HG02840 (cell line): Measurements from ENCODE around the gene CISH.

Experiments
- ATAC-seq: cut with Tn5 transposase; IDR thresholded peaks from one replicate; pipeline ENCODE4 v1.9.1; 2021; ENCODE audit warnings: mild to moderate bottlenecking, moderate library complexity, moderate number of reproducible peaks; ENCODE audit not compliant: unreplicated experiment, low FRiP score

The CISH gene, protein sequence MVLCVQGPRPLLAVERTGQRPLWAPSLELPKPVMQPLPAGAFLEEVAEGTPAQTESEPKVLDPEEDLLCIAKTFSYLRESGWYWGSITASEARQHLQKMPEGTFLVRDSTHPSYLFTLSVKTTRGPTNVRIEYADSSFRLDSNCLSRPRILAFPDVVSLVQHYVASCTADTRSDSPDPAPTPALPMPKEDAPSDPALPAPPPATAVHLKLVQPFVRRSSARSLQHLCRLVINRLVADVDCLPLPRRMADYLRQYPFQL

DNA sequence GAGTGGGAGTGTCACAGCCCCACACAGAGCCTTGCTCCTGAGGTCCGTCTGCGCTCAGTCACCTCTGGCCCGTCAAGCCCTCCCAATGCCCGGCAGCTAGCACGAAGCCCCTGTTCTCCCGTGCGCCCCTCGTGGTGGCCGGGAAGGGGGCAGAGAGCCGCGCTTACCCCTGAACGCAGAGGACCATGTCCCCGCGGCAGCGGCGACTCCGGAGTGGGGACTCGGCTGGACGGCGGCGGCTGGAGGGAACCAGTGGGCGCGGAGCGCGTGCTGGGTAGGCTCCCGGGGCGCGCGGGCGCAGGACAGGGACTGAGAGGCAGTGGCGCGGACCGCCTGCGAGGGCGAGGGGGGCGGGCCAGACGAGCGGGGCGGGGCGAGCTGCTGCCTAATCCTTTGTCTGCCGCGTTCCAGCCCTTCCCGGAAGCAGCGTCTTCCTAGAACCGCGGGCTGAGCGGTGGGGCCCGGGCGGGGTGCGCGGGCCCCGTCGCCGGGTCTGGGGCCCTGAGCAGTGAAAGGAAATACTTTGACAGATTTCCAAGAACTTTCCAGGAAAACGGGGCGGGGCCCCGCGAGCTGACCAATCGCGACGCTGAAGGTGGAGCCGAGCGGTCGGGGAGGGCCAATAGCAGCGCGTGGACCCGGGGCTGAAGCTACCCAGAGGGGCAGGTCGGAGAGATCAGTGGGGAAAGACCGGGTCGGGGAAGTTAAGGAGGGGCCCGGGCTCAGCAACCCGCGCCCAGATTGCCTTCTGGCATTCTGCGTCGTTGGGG, at the start of gene CISH:
Gene CISH, minus strand, starts transcription at position 311 of the 770 bp plus-strand sequence. Its CDS starts 124 bp downstream, at position 187.
- peak; percentile 78 for ATAC-seq

DNA sequence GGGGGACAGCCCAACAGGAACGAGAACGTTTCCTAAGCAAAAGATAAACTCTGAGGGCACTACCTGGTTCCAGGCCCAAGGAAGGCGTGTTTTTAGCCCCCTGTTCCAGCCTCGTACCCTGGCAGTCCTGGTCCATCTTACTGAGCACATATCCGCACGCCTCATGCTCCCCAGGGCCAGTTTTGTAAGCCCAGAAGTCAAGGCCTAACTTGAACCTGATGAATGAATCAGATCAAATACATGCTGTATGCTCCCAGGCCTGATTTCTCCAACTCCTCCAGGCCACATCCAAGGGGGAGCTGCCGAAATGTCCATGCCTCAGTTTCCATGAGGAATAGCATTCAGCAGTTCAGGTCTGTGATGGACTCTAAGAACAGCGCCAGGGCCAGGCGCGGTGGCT, 48.8 kb upstream of the CISH start:
- ATAC-seq, result no peak

DNA sequence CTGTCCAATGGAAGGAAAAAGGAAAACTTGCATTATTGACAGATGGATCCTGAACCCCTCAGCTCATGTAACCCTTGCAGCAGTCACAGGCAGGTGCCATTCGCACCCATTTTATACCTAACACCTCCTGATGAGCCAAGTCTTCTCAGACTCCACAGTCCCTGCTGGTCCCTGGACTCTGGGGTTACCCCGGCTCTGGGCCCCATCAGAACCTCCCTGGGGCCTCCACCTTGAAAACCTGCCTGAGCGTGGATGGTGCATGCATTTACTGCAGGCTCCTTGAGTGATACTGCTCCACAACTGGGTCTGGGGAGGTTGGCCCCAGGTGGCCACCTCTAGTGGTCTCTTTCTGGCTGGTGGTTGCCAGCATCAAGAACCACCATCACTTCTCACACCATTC, 47.3 kb upstream of the CISH start:
- no peak for ATAC-seq

DNA sequence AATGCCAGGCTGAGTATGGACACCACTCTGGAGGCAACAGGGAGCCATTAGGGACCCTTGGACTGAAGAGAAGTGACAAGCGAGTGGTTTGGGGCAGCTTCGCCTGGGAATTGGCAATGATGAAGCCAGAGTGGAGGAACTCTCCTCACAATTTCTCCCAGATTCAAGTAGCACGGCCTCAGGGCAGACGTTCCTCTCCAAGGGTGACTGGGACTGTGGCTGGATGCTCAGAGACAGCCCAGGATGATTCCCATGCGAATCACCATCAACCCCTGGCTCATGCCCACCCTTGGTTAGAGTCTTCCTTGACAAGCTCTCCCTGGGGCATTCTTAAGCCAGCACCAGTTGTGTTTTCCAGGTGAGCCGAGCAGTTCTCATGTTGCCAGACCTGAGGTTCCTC, 46.8 kb upstream of the CISH start:
- ATAC-seq, result no peak

DNA sequence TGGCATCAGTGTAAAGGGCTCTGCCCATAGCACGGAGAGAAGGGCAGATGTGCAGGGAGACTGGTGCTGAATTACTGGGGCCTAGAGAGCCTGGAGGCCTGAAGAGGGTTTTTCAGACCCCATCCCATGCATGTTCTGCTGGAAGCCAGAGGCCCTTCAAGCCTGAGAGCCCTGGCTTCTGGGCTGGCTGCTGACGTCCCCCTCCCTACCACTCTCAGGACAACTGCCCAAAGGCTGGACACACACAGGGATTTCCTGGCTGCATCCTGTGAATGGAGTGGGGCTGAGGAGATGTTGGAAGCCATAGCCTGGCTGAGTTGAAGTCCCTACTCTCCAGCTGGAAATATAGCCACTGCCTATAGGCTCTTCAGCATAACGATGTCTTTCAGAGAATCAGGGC, 46.2 kb upstream of the CISH start:
- ATAC-seq, result no peak

DNA sequence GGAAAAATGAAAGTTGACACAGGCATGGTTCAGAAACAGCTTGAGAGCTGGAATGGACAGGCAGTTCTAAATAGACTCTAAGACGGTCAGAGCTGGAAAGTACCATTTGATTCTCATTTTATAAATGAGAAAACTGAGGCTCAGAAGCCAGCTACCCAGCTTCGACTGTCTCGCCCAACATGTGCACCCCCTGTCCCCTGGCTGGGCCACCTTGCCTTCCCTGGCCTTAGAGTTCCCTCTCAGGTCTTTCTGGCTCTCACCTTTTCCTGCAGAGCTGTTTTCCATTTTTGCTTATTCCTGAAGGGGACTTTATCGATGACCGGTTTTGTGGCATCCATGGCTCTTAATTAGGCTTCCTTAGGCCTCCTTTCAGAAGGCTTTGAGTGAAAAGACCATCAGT, 45.8 kb upstream of the CISH start:
- no peak for ATAC-seq

DNA sequence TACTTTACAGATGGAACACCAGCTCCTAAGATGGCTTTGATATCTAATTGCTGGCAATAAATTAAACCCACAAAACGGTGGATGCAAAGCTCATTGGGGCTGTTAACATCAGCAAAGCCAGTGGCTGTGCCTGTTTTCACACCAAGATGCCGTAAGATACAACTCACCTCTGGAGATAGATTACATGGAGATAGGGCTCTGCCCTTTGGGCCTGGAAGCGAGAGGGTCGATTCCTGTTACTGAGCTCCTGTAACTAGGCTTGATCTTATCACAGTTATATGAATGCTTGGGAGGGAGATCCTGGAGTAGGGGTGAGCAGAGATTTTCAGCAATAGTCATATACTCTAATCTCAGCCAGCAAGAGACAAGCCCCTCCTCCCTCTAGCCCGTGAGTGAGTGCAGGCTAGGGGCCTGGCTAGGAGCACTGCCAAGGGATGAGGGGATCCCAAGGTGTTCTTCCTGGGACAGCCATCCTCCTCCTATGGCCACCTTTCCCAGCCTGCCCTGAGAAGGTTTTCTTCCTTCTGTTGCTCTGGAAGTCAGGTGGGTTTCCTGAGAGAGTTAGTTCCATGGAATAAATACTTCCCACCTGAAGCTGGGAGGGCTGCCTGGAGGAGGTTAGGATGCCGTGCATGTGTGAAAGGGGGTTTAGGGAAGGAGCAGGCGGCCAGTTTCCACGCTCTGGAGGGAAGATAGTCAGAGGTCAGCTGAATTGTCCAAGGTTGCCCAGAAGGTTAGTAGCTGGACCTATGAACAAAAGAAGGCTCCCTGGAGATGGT, 45.0 kb upstream of the CISH start:
- no peak for ATAC-seq

DNA sequence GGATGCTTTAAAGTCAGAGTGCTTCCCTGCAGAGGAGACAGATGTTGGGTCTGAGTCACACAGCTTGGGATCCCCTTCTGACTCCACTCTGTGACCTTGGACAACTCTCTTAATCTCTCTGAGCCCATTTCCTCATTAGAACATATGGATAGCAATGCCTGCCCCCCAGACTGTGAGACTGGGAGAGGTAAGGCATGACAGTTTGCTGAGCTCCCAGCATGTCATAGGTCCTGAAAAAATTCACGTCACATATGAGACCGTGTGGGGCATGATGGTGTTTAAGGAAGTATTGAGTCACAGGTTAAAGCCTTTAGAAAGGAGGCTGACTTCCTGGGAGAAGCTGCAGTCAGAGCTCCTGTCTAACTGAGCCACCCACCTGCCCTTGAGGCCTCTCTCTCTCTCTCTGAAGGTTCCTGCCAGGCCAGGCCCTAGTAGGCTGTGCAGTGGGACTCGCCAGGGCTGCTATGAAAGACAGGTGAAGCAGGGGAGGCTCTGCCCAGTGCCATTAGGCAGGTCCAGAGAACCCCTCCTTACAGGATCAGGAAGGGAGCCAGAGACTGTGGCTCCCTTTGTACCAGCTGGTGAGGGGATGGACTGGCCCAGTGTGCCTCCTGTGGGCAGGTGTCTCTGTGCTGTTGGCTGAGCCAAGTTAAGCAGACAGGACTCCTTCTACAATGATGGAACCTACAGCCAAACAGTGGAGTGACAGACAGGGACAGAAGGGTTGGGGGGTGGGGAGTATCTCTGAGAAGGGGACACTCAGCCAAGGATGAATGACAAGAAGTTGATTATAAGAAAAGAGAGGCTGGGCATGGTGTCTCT, 43.6 kb upstream of the CISH start:
- ATAC-seq, result no peak

DNA sequence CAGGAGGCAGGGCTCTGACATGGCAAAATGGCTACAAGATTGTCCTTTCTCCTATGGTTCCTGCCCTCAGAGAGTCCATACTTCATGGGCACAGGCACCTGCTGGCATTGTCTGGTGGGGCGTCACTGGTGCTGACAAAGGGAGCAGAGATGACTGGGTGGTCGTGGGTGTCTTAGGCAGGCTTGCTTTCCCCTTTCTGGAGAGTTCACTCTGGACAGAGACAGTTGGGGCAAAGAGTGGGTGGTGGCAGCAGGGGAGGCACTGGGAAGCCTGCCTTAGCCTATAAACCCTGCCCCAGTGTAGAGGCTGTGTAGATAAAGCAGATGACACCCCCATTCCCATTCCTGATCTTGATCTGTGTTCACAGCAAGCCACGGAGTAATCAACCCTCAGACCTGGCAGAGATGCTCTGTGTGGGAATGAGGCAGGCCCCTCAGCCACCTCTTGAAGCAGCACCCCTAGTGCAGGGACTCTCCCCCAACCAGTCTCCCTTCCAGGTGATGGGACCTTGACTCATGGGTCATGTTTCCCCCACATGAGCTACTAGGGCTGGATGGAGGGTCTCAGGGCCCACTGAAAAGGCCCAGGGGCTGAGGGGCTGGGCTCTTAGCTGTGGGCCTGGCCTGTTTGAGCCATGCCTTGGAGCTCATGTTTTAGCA, 42.5 kb upstream of the CISH start:
- no peak for ATAC-seq

DNA sequence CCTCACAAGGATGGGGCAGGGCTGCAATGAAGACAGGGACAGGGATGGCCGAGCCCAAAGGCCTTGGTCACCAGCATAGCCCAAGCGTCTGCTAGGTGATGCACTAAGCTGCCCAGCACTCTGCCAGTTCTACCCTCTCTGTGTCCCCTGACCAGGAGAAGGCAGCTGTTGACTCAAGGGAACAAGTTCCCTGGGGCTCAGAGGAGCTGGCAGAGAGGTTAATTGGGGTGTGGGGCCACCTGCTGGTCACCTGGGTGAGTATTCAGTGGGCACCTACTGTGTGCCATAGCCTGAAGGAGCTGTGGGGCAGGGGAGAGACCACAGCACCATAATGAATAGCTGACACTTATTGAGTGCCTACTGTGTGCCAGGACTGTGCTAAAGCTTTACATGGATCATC, 41.1 kb upstream of the CISH start:
- ATAC-seq, result no peak

DNA sequence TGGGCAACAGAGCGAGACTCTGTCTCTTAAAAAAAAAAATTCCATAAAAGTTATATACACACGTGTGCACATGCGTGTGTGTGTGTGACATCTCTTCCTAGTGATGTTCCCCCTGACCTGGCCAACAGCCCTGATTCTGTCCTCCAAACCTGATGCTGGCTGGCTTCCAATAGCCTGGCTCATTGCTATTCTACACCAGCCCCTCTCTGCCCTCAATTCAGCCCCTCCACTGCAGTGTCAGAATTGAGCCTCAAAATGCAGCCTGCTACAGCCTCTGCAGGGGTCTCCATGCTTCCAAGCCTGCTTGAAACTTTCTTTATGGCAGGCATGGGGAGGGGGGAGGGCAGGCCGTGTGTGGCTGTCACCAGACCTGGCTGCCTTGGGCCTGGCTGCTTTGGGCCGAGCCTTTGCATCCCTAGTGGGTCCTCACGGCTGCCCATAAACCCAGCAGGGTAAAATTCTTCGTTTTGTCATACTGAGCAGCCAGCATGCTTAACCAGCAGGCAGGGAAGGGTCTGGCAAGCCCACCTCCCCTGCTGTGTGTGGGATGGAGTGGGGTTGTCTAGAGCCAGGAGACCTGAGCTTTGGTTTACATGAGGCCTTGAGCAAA, 40.5 kb upstream of the CISH start:
- no peak for ATAC-seq

DNA sequence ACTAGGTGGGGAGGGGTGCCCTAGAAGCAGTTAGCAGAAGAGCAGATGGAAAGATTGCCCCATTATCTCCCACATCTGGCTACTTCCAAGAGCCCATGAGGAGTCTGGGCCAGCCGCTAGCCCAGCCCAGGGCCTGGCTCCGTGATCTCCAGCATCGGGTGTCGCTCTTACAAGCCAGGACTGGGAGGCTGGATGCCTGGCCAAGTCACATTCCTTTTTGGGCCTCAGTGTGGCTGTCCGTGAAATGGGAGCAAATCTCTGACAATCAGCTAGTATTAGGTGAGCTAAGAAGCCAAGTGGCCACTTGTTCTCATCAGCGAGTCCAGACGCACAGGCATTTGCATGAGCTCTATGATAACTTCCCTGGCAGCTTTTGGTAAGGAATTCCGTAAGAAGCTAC, 39.9 kb upstream of the CISH start:
- no peak for ATAC-seq

DNA sequence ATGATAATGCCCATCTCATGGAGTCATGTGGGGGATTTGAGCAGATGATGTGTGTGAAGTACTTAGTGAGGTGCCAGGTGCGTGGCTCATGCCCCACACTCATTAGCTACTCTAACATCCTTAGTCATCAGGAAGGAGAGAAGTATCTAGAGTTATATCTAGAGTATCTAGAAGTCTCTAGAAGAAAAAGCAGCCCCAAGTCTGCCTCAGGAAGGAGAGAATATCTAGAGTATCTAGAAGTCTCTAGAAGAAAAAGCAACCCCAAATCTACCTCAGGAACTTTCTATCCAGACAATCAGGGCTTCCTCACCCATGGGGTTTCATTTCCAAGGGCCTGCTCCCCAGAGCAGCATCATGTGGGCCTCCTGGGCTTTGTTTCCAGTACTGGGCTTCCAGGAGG, 38.4 kb upstream of the CISH start:
- no peak for ATAC-seq

DNA sequence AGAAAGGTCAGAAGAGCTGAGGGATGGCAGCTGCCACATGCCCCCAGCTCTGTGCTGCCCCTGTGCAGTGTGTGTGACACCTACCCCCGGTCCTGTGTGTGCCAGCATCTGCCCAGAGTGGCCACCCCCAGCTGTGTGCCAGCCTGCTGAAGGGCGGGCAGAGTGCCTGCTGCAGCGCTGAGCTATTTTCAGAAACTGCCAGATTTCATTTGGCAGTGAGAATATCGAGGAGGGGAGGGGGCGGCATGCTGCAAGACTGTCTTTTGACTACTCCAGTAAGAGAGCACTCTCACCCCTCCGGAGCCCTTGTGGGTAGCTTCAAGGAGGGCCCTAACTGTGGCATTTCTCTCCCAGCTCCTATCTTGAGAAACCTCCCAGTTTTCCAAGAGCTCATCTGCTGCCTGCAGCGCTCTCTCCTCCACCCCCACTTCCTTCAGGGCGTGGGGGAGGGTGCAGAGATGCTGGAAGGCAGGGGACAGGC, 37.9 kb upstream of the CISH start:
- no peak for ATAC-seq

DNA sequence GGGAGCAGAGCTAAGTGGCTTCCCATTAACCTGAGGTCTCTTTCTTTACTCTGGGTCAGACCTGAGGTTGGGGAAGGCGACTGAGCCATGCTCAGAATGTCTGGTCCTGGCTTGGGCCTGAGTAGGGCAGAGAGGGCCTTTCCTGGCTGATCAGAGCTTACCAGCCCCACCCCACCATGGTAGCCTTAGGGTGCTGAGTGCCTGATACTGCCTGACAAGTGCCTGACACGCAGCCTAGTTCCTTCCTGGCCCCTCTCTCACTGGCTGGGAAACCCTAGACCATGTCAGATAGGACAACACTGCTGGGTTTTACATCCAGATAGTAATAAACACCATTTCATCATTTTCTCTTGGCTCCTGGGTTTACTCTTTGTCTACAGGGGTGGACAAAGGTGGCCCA, 37.4 kb upstream of the CISH start:
- ATAC-seq, result no peak

DNA sequence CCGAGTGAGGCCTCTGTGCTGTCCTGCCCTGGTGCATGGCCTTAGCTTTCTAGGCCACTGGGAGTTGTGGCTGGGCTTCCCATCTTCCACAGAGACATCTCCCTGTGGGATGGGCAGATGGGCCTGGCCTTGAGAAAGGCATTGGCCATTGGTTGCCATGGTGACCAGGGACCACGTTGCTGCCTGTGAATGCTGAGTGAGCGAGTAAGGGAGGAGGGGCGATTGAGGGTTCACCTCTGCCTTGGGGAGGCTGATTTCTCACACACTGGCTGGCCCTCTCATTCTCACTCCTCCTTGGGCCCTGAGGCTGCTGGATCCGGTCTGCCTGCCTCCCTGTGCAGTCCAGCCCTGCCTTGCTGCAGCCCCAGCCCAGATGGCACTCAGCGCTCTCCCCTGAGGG, 36.7 kb upstream of the CISH start:
- ATAC-seq, result no peak

DNA sequence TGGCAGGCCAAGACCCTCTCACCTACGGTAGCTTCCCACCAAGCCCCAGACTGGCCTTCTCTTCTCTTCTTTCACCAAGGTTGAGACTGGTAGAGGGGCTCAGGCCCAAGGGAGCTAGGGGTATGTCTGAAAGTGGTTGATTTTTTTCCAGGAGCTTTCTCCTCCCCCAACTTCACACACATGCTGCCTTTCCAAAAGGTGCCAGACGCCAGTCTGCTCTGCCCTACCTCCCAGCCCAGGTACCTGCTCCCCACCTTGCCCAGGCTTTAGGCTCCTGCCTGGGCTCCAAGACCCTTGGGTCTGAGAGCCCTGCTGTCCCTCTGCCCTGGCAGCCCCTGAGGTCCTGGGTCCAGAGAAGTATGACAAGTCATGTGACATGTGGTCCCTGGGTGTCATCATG, 33.8 kb upstream of the CISH start:
- no peak for ATAC-seq

DNA sequence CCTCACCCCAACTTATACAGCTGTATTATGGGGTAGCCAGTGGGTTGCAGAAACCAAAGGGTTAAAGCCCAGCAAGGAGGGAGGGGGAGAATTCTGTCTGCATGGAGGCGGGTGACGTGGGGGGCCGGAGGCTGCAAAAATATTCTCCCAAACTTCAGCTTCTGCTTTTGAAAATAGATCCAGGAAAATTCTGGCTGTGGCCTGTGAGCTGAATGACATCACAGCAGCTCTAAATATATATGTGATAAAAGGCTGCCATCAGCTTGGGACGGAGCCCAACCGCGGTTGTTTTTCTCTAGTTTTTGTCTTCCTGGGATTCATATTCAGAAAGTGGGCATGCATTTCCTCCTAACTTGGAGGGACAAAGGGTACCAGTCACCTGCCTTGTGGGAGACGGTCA, 33.0 kb upstream of the CISH start:
- ATAC-seq, result no peak

DNA sequence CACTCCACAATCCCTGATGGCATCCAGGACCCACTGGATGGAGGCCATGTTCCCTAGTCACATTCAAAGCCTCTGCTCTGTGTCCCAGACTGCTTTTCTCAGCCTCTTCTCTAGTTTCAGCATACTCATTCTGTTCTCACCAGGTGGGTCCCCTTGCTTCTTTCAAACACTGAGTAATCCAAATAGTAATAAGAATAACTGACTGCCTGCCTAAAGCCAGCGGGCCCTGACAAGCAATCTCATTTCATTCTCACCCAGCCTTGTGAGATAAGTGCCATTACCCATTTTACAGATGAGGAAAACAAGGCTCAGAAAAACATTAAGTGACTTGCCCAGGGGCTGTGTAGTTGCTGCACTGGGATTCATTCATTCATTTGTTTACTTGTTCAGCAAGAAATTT, 30.8 kb upstream of the CISH start:
- ATAC-seq, result no peak

DNA sequence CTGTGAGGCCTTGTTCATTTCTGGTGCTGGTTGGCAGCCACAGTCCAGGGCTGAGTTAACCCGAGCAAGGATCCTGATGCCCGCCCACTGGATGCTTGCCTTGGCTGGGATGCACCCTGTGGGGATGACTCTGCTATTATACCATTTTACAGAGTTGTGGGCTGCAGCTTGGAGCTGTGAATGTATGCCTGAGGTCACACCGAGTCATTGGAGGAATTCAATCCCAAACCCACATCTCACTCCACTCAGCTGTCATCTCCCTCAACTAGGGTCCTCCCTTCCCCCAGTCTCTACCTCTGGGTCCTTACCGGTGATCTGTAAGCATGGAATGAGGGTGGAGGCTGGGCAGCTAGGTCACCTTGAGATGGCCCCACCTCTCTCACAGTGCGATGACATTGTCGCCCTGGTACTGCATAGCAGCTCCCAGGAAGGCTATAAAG, 27.5 kb upstream of the CISH start:
- no peak for ATAC-seq
